Esophagus (tissue), 2 donors: ENCODE results near the gene HOXA9. TPM values are rescaled to one million over a fixed set of nuclear protein-coding genes. Genes with fewer than 3 reads are reported as not detected.
A peak's percentile ranks its signal among the peaks of the same experiment; 100 is the strongest.

Source experiments
- H3K27ac ChIP-seq, 2 donors: one replicate each; pipeline ENCODE4 v1.5.1; 2013; ENCODE audit warnings: low read depth in 2 of 2, mild to moderate bottlenecking in 2 of 2, inconsistent platforms in 1 of 2, low read length in 1 of 2, moderate library complexity in 1 of 2
- H3K27me3 ChIP-seq, 2 donors: one replicate each; pipeline ENCODE4 v1.6.1; 2013; ENCODE audit warnings: low read length in 2 of 2, control low read depth in 1 of 2, mild to moderate bottlenecking in 1 of 2; ENCODE audit not compliant: insufficient read depth in 2 of 2, control insufficient read depth in 1 of 2
- H3K36me3 ChIP-seq, 2 donors: one replicate each; pipeline ENCODE4 v1.6.1; 2013; ENCODE audit warnings: low read length in 1 of 2; ENCODE audit not compliant: control insufficient read depth in 2 of 2, insufficient read depth in 2 of 2
- H3K4me1 ChIP-seq, 2 donors: one replicate each; pipeline ENCODE4 v1.6.1; 2013; ENCODE audit warnings: low read length in 1 of 2; ENCODE audit not compliant: control insufficient read depth in 2 of 2, insufficient read depth in 2 of 2
- H3K4me3 ChIP-seq, 2 donors: one replicate each; pipeline ENCODE4 v1.5.1; 2013; ENCODE audit warnings: low read length in 2 of 2, mild to moderate bottlenecking in 2 of 2, low read depth in 1 of 2, moderate library complexity in 1 of 2
- H3K9me3 ChIP-seq, 2 donors: one replicate each; pipeline ENCODE4 v1.6.1; 2013; ENCODE audit warnings: mild to moderate bottlenecking in 2 of 2, low read depth in 1 of 2, low read length in 1 of 2, moderate library complexity in 1 of 2; ENCODE audit not compliant: control insufficient read depth in 2 of 2, insufficient read depth in 1 of 2
- WGBS, 2 donors: extraction: QIAGEN DNeasy Blood & Tissue Kit; methylation state at CpG; one replicate each; pipeline ENCODE4 v1.1.7; 2013; 5-methylcytosine and 5-hydroxymethylcytosine counted together
- polyA plus RNA-seq, 2 donors: library from polyadenylated mRNA; stranded (reverse); fragments of 200-250 nt; gene quantifications; one replicate each; pipeline ENCODE4 v1.2.3, GENCODE V29; 2013
- donor health status: healthy with polysubstance abuse.
- donor health status: Bipolar disorder and iron deficiency.

The HOXA9 gene
- polyA plus RNA-seq, 2 donors = 0.49 TPM

GRCh38 chr7:27154369-27154768 lies 11.0 kb downstream of the HOXA9 start:
- Histone ChIP-seq H3K4me3 (no peak overlapping the region), H3K9me3 (peaks cover 0 to 3% of the 10 kb centered on the region in 2 donors), H3K27ac (no peak overlapping the region), H3K4me1 (peaks cover 4 to 18% of the 10 kb centered on the region in 2 donors), H3K36me3 (no peaks in the 10 kb centered on the region), H3K27me3 (peaks cover 4 to 41% of the 10 kb centered on the region in 2 donors)
- 40 to 64% methylated on average over 10 of the region's 10 CpGs for WGBS, 2 donors

GRCh38 chr7:27153526-27153925 lies 11.8 kb downstream of the HOXA9 start:
- Histone ChIP-seq H3K27me3 (peaks cover 0 to 38% of the 10 kb centered on the region in 2 donors), H3K4me3 (no peak overlapping the region), H3K36me3 (no peaks in the 10 kb centered on the region), H3K9me3 (peaks cover 0 to 1% of the 10 kb centered on the region in 2 donors), H3K4me1 (peaks cover 4 to 19% of the 10 kb centered on the region in 2 donors), H3K27ac (no peak overlapping the region)
- 72 to 73% methylated on average over 3 of the region's 3 CpGs for WGBS, 2 donors

GRCh38 chr7:27152816-27153442 lies 12.4 kb downstream of the HOXA9 start:
- Histone ChIP-seq H3K27me3 (peaks cover 0 to 37% of the 10 kb centered on the region in 2 donors), H3K36me3 (no peaks in the 10 kb centered on the region), H3K4me3 (peak overlapping the region in 1 of 2 donors; percentile 32), H3K27ac (no peak overlapping the region), H3K9me3 (no peaks in the 10 kb centered on the region), H3K4me1 (peaks cover 4 to 24% of the 10 kb centered on the region in 2 donors)
- 33 to 46% methylated on average over 19 to 22 of the region's 22 CpGs for whole genome bisulfite sequencing, 2 donors

GRCh38 chr7:27151931-27152815 lies 13.2 kb downstream of the HOXA9 start, which contains the start of gene HOXA3:
Gene HOXA3, minus strand, starts transcription at chr7:27152583. Its CDS starts 41,943 bp downstream, at chr7:27110640.
- Histone ChIP-seq H3K27me3 (peaks cover 0 to 32% of the 10 kb centered on the region in 2 donors), H3K4me1 (peaks cover 4 to 24% of the 10 kb centered on the region in 2 donors), H3K36me3 (no peaks in the 10 kb centered on the region), H3K4me3 (peak within 1 kb of the TSS; percentile 32 to 38), H3K9me3 (no peaks in the 10 kb centered on the region), H3K27ac (peak within 1 kb of the TSS in 1 of 2 donors; percentile 29)
- 9 to 14% methylated on average over 48 to 53 of the region's 53 CpGs for WGBS, 2 donors

GRCh38 chr7:27151341-27151930 lies 13.9 kb downstream of the HOXA9 start:
- H3K36me3 ChIP-seq = no peaks in the 10 kb centered on the region
- H3K9me3 ChIP-seq = no peaks in the 10 kb centered on the region
- H3K4me3 ChIP-seq = peak overlapping the region; percentile 31 to 38
- H3K27me3 ChIP-seq = peaks cover 0 to 33% of the 10 kb centered on the region in 2 donors
- peak overlapping the region in 1 of 2 donors; percentile 25 for H3K27ac ChIP-seq
- peaks cover 4 to 24% of the 10 kb centered on the region in 2 donors for H3K4me1 ChIP-seq
- 10 to 11% methylated on average over 27 of the region's 27 CpGs for WGBS, 2 donors

GRCh38 chr7:27150568-27151340 lies 14.6 kb downstream of the HOXA9 start:
- H3K9me3 ChIP-seq = no peaks in the 10 kb centered on the region
- peak overlapping the region; percentile 31 to 38 for H3K4me3 ChIP-seq
- peaks cover 0 to 27% of the 10 kb centered on the region in 2 donors for H3K27me3 ChIP-seq
- no peaks in the 10 kb centered on the region for H3K36me3 ChIP-seq
- peaks cover 4 to 24% of the 10 kb centered on the region in 2 donors for H3K4me1 ChIP-seq
- WGBS, 2 donors = 4 to 6% methylated on average over 48 to 58 of the region's 58 CpGs
- H3K27ac ChIP-seq = peak overlapping the region; percentile 16 to 25

- no peaks in the 10 kb centered on the region for H3K36me3 ChIP-seq
- peak overlapping the region; percentile 31 to 38 for H3K4me3 ChIP-seq
- H3K9me3 ChIP-seq = no peaks in the 10 kb centered on the region
- peaks cover 0 to 21% of the 10 kb centered on the region in 2 donors for H3K27me3 ChIP-seq
- peaks cover 4 to 18% of the 10 kb centered on the region in 2 donors for H3K4me1 ChIP-seq
- H3K27ac ChIP-seq = no peak overlapping the region
- 65 to 67% methylated on average over 13 of the region's 13 CpGs for WGBS, 2 donors
Observed at GRCh38 chr7:27149842-27150567, 15.3 kb downstream of the HOXA9 start.

- Histone ChIP-seq H3K4me1 (peaks cover 0 to 15% of the 10 kb centered on the region in 2 donors), H3K9me3 (no peaks in the 10 kb centered on the region), H3K4me3 (no peak overlapping the region), H3K36me3 (no peaks in the 10 kb centered on the region), H3K27ac (peak overlapping the region in 1 of 2 donors; percentile 9), H3K27me3 (peaks cover 0 to 12% of the 10 kb centered on the region in 2 donors)
- 47 to 68% methylated on average over 25 to 30 of the region's 30 CpGs for WGBS, 2 donors
Observed at GRCh38 chr7:27148756-27149641, 16.3 kb downstream of the HOXA9 start.
